ENCODE measurements around the gene GTF3C5.

GTF3C5 gene

DNA sequence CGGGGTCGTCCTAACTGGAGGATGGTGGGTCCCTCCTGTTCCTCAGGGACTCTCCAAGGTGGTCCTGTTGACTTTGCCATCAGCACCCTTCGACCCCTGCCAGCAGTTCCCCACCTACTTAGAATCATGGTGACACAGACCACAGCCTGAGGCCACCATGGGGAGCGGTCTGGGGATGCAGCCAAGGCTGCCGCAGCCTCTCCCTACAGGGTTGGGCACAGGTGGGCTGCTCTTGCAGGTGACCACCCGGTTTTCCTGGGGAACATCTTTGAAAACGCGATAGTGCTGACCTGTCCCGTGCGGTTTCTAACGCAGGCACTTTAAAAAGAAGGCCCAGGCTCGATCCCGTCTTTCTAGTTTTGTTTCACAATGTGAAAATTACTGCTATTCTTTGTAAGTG is 18.2 kb downstream of the GTF3C5 start:
- no peak overlapping the region for H3K9ac ChIP-seq (ENCODE audit: low read depth, low read length)
- no peaks in the 10 kb centered on the region for H3K4me1 ChIP-seq (ENCODE audit: insufficient read depth, low read length)
- H3K4me3 ChIP-seq (ENCODE audit: low read length), result no peak overlapping the region
- no peaks in the 10 kb centered on the region for H3K9me3 ChIP-seq (ENCODE audit: insufficient read depth, low read depth, low read length)
- H3K36me3 ChIP-seq (ENCODE audit: insufficient read depth, low read length), result peaks cover 83% of the 10 kb centered on the region
- 94% methylated on average over 13 of the region's 13 CpGs for WGBS
- no peak overlapping the region for H3K27ac ChIP-seq (ENCODE audit: low read depth, low read length)
- no peaks in the 10 kb centered on the region for H3K27me3 ChIP-seq (ENCODE audit: insufficient read depth, low read length)

DNA sequence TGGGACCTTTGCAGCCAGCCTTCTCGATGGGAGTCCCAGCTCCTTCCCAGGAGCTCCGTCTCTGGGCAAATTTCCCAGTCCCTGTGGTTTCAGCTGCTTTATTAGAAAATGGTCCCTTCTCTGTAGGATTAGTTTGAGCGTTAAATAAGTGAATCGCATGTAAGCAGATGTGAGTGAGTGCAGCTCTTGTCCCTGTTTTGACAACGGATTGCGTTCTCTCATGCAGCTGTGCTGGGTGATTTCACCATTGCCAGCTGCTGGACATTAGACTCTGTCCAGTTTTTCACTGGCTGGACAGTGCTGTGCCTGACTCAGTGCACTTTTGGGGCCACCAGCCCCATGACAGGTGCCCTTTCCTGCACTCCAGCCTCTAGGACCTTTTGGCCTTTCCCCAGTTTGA is 19.3 kb downstream of the GTF3C5 start:
- Histone ChIP-seq H3K27me3 (ENCODE audit: insufficient read depth, low read length) (no peaks in the 10 kb centered on the region), H3K9me3 (ENCODE audit: insufficient read depth, low read depth, low read length) (no peaks in the 10 kb centered on the region), H3K9ac (ENCODE audit: low read depth, low read length) (no peak overlapping the region), H3K4me3 (ENCODE audit: low read length) (no peak overlapping the region), H3K27ac (ENCODE audit: low read depth, low read length) (no peak overlapping the region), H3K4me1 (ENCODE audit: insufficient read depth, low read length) (no peaks in the 10 kb centered on the region), H3K36me3 (ENCODE audit: insufficient read depth, low read length) (peaks cover 83% of the 10 kb centered on the region)
- WGBS, result 96% methylated on average over 6 of the region's 6 CpGs

DNA sequence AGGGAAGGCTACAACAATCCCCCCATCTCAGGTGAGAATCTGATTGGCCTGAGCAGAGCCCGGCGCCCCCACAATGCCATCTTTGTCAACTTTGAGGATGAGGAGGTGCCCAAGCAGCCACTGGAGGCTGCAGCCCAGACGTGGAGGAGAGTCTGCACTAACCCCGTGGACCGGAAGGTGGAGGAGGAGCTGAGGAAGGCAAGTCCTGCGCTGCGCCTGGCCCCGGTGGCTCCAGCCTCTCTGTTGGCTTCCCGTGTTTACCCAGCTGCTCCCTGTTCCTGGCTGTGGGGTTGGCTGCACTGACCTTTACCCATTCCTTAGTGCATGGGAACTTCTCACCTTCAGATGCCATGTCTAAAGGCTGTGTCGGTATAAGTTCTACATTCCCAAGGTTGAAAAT is 20.0 kb downstream of the GTF3C5 start:
- Histone ChIP-seq H3K36me3 (ENCODE audit: insufficient read depth, low read length) (peaks cover 83% of the 10 kb centered on the region), H3K4me3 (ENCODE audit: low read length) (no peak overlapping the region), H3K27me3 (ENCODE audit: insufficient read depth, low read length) (no peaks in the 10 kb centered on the region), H3K9ac (ENCODE audit: low read depth, low read length) (no peak overlapping the region), H3K27ac (ENCODE audit: low read depth, low read length) (no peak overlapping the region), H3K4me1 (ENCODE audit: insufficient read depth, low read length) (no peaks in the 10 kb centered on the region), H3K9me3 (ENCODE audit: insufficient read depth, low read depth, low read length) (no peaks in the 10 kb centered on the region)
- WGBS, result 93% methylated on average over 10 of the region's 10 CpGs

DNA sequence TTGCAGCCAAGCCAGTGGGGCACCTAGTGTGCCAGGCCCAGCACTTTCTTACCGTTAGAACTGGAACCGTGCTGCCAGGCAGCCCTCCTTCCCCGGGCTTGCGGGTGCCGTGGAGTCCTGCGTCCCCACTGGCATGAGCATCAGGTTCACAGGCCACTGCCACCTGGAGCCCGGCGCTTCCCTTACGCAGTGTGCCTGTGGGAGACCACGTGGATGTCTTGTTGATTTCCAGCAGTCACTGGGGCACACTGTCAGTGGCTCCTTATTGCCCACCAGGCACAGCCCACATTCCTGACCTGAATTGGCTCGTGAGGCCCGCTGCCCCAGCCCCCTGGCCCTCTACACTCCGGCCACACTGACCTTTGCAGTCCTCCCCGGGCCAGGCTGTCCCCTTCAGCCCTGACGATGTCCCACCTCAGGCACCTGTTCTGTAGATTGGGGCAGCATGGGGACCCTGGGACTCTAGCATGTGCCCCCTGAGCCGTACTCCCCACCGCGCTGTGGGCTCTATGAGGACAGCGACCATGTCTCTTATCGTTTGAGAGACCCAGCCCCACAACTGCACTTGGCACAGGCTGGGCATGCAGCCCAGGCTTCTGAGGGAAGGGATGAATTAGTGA is 20.6 kb downstream of the GTF3C5 start:
- no peaks in the 10 kb centered on the region for H3K4me1 ChIP-seq (ENCODE audit: insufficient read depth, low read length)
- no peaks in the 10 kb centered on the region for H3K9me3 ChIP-seq (ENCODE audit: insufficient read depth, low read depth, low read length)
- H3K9ac ChIP-seq (ENCODE audit: low read depth, low read length), result no peak overlapping the region
- H3K36me3 ChIP-seq (ENCODE audit: insufficient read depth, low read length), result peaks cover 83% of the 10 kb centered on the region
- H3K27ac ChIP-seq (ENCODE audit: low read depth, low read length), result no peak overlapping the region
- WGBS, result 94% methylated on average over 20 of the region's 20 CpGs
- H3K27me3 ChIP-seq (ENCODE audit: insufficient read depth, low read length), result no peaks in the 10 kb centered on the region
- H3K4me3 ChIP-seq (ENCODE audit: low read length), result no peak overlapping the region

DNA sequence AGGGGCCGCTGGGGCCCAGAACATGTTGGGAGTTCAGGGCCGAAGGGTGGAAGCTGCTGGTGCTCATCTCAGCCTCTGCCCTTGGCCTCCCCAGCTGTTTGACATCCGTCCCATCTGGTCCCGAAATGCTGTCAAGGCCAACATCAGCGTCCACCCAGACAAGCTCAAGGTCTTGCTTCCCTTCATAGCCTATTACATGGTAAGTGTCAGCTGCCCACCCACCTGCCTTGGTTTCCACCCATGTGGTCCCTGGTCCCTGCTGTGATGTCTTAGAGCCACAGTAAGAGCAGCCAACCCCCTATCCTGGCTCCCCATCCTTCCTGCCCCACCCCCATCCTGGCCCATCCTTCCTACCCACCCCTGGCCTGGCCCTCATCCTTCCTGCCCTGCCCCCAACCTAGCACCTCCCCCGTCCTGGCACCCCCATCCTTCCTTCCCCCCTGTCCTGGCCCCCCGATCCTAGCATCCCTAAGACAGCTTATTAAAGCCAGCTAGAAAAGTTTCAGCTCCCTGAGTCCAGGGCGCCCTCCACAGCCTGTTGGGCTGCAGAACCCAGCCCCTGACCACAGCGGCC is 21.3 kb downstream of the GTF3C5 start:
- no peaks in the 10 kb centered on the region for H3K9me3 ChIP-seq (ENCODE audit: insufficient read depth, low read depth, low read length)
- 94% methylated on average over 8 of the region's 9 CpGs for WGBS
- H3K27ac ChIP-seq (ENCODE audit: low read depth, low read length), result no peak overlapping the region
- H3K4me3 ChIP-seq (ENCODE audit: low read length), result no peak overlapping the region
- H3K27me3 ChIP-seq (ENCODE audit: insufficient read depth, low read length), result no peaks in the 10 kb centered on the region
- H3K36me3 ChIP-seq (ENCODE audit: insufficient read depth, low read length), result peaks cover 83% of the 10 kb centered on the region
- H3K9ac ChIP-seq (ENCODE audit: low read depth, low read length), result no peak overlapping the region
- H3K4me1 ChIP-seq (ENCODE audit: insufficient read depth, low read length), result no peaks in the 10 kb centered on the region

DNA sequence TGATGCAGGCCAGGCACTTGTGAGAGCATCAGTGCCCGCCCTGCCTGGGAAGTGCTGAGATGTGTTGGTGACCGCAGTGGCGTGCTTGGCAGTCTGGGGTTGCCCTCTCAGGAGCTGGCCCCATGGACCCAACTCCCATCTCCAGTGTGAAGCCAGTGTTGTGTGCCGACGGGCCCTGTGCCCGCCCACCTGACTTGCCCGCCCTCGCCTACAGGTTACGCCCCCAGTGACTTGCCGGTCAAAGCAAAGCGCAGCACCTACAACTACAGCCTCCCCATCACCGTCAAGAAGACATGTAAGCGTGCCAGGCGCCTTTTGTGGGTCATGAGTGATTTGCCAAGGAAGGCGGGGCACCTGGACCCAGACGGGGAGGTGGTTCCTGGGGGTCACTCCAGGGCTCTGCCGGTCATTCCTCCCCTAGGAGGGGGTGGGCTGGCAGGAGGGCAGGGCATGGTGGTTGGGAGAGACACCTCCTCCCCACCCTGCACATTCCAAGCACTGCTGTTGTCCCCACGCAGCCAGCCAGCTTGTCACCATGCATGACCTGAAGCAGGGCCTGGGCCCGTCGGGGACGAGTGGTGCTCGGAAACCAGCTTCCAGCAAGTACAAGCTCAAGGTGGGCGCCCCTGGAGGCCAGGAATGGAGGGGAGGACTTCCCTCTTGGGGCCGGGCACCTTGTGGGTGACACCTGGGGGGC is 23.5 kb downstream of the GTF3C5 start:
- H3K9ac ChIP-seq (ENCODE audit: low read depth, low read length), result no peak overlapping the region
- no peak overlapping the region for H3K27ac ChIP-seq (ENCODE audit: low read depth, low read length)
- peaks cover under 1% of the 10 kb centered on the region; the same call in 1 of the 2 replicates for H3K4me1 ChIP-seq (ENCODE audit: insufficient read depth, low read length)
- peaks cover 87% of the 10 kb centered on the region for H3K36me3 ChIP-seq (ENCODE audit: insufficient read depth, low read length)
- 95% methylated on average over 23 of the region's 24 CpGs for whole genome bisulfite sequencing
- no peaks in the 10 kb centered on the region for H3K27me3 ChIP-seq (ENCODE audit: insufficient read depth, low read length)
- H3K4me3 ChIP-seq (ENCODE audit: low read length), result no peak overlapping the region
- no peaks in the 10 kb centered on the region for H3K9me3 ChIP-seq (ENCODE audit: insufficient read depth, low read depth, low read length)

DNA sequence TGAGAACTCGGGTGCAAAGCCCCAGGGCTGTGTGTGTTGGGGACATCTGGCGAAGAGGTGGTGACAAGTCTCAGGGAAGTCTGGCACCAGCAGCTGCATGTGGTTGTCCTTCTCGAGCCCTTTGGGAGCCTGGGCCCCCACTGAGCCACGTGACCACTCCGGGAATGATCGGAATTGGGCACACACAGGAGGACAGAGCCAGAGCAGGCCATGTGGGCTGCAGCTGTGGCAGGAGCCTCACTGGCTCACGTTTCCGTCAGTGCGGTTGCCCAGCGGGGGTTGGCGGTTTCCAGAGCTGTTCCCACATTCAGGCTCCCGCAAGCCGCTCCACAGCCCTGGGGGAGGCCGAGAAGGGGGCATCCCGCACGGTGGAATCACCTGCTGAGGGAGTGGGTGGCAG is 24.2 kb downstream of the GTF3C5 start:
- 93% methylated on average over 16 of the region's 16 CpGs for WGBS
- Histone ChIP-seq H3K27me3 (ENCODE audit: insufficient read depth, low read length) (no peaks in the 10 kb centered on the region), H3K9ac (ENCODE audit: low read depth, low read length) (no peak overlapping the region), H3K4me3 (ENCODE audit: low read length) (no peak overlapping the region), H3K9me3 (ENCODE audit: insufficient read depth, low read depth, low read length) (no peaks in the 10 kb centered on the region), H3K4me1 (ENCODE audit: insufficient read depth, low read length) (peaks cover 7% of the 10 kb centered on the region), H3K27ac (ENCODE audit: low read depth, low read length) (no peak overlapping the region), H3K36me3 (ENCODE audit: insufficient read depth, low read length) (peaks cover 81% of the 10 kb centered on the region)

DNA sequence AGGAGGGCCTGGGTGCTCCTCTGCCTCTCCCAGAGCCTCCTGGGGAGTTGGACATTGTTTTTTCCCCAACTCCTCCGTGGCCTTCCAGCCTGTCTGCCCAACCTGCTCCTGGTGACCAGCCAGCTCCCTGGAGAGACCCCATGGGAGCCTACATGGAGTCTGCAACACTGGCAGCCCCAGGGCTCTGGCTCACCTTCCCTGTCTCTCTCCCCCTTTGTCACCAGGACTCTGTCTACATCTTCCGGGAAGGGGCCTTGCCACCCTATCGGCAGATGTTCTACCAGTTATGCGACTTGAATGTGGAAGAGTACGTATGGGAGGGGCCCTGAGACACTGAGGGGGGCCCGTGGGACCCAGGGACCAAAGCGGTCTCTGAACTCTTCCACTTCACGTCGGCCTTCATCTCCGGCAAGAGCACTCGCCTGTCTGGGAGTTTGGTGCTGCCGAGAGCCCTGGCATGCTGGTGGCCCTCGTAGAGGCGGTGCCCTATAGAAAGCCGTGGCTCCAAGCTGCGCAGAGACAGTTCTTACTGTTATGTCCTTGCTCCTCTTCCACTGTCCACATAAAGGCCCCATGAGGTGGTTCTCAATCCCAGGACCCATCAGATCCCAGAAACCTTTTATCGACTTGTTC is 25.1 kb downstream of the GTF3C5 start:
- no peaks in the 10 kb centered on the region for H3K9me3 ChIP-seq (ENCODE audit: insufficient read depth, low read depth, low read length)
- H3K27me3 ChIP-seq (ENCODE audit: insufficient read depth, low read length), result no peaks in the 10 kb centered on the region
- WGBS, result 95% methylated on average over 17 of the region's 17 CpGs
- no peak overlapping the region for H3K4me3 ChIP-seq (ENCODE audit: low read length)
- peaks cover 8% of the 10 kb centered on the region for H3K4me1 ChIP-seq (ENCODE audit: insufficient read depth, low read length)
- H3K27ac ChIP-seq (ENCODE audit: low read depth, low read length), result no peak overlapping the region
- H3K36me3 ChIP-seq (ENCODE audit: insufficient read depth, low read length), result peaks cover 73% of the 10 kb centered on the region
- H3K9ac ChIP-seq (ENCODE audit: low read depth, low read length), result no peak overlapping the region

DNA sequence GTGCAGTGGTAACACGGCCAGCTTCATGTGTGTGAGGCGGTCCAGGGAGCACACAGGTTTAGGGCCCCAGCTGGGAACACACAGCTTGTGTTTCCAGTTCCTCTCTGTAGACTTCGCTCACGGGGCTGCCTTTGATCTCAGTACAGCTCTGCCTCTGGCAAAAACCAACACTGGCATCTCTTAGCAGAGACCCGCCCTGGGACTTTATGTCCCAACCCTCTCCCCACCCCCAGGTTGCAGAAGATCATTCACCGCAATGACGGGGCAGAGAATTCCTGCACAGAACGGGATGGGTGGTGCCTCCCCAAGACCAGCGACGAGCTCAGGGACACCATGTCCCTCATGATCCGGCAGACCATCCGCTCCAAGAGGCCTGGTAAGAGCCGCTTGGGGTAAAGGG is 25.7 kb downstream of the GTF3C5 start:
- Histone ChIP-seq H3K4me3 (ENCODE audit: low read length) (no peak overlapping the region), H3K9ac (ENCODE audit: low read depth, low read length) (no peak overlapping the region), H3K36me3 (ENCODE audit: insufficient read depth, low read length) (peaks cover 67% of the 10 kb centered on the region), H3K9me3 (ENCODE audit: insufficient read depth, low read depth, low read length) (no peaks in the 10 kb centered on the region), H3K27ac (ENCODE audit: low read depth, low read length) (no peak overlapping the region), H3K27me3 (ENCODE audit: insufficient read depth, low read length) (no peaks in the 10 kb centered on the region), H3K4me1 (ENCODE audit: insufficient read depth, low read length) (peaks cover 14% of the 10 kb centered on the region)
- 94% methylated on average over 13 of the region's 13 CpGs for WGBS

DNA sequence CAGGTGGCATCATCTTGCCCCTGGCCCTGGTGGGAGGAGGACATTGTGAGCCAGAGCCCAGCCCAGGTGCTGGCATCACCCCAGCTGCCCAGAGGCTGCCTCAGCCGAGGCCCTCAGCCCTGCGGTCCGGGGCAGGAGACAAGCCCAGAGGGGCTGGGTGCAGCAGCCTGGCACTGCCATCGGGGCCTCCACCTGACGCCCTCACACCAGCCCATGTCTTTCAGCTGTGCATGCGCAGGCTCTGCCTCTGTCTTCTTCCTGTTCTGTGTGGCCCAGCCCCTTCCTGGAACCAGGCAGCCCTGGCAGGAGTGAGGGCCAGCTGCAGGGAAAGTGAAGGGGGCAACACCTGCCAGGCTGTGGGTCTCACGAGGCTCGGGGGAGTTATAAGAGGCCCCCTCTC is 26.2 kb downstream of the GTF3C5 start:
- Histone ChIP-seq H3K27me3 (ENCODE audit: insufficient read depth, low read length) (no peaks in the 10 kb centered on the region), H3K27ac (ENCODE audit: low read depth, low read length) (no peak overlapping the region), H3K36me3 (ENCODE audit: insufficient read depth, low read length) (peaks cover 62% of the 10 kb centered on the region), H3K9me3 (ENCODE audit: insufficient read depth, low read depth, low read length) (no peaks in the 10 kb centered on the region), H3K4me3 (ENCODE audit: low read length) (no peak overlapping the region), H3K4me1 (ENCODE audit: insufficient read depth, low read length) (peaks cover 14% of the 10 kb centered on the region), H3K9ac (ENCODE audit: low read depth, low read length) (no peak overlapping the region)
- WGBS, result 95% methylated on average over 8 of the region's 8 CpGs

DNA sequence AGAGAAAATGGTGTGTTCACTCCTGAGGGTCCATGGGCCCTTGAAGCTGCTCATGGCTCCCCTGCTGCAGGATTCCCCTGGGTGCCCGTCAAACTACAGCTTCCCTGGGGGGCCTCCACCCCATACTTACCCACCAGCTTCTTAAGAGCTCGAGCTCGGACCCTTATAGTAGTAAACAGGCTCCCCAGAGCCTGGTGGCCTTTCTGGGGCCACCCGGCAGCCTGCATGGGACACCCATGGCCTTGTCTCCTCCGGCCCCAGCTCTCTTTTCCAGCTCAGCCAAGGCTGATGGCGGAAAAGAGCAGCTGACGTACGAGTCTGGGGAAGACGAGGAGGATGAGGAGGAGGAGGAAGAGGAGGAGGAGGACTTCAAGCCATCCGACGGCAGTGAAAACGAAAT is 26.8 kb downstream of the GTF3C5 start:
- Histone ChIP-seq H3K9me3 (ENCODE audit: insufficient read depth, low read depth, low read length) (no peaks in the 10 kb centered on the region), H3K4me1 (ENCODE audit: insufficient read depth, low read length) (peaks cover 14% of the 10 kb centered on the region), H3K9ac (ENCODE audit: low read depth, low read length) (no peak overlapping the region), H3K27me3 (ENCODE audit: insufficient read depth, low read length) (no peaks in the 10 kb centered on the region), H3K4me3 (ENCODE audit: low read length) (no peak overlapping the region), H3K36me3 (ENCODE audit: insufficient read depth, low read length) (peaks cover 58% of the 10 kb centered on the region), H3K27ac (ENCODE audit: low read depth, low read length) (no peak overlapping the region)
- 94% methylated on average over 12 of the region's 12 CpGs for WGBS
